ENCODE results near the gene ARID1B. TPM values are rescaled to one million over a fixed set of nuclear protein-coding genes. Genes with fewer than 3 reads are reported as not detected.

Gene ARID1B
- total and polyA plus RNA-seq, 9 of the 15 experiments (the other 6 are each of a cell fraction or from before 2014, with no cell fraction given): 12.5 to 50.5 (median 25.8) TPM

DNA sequence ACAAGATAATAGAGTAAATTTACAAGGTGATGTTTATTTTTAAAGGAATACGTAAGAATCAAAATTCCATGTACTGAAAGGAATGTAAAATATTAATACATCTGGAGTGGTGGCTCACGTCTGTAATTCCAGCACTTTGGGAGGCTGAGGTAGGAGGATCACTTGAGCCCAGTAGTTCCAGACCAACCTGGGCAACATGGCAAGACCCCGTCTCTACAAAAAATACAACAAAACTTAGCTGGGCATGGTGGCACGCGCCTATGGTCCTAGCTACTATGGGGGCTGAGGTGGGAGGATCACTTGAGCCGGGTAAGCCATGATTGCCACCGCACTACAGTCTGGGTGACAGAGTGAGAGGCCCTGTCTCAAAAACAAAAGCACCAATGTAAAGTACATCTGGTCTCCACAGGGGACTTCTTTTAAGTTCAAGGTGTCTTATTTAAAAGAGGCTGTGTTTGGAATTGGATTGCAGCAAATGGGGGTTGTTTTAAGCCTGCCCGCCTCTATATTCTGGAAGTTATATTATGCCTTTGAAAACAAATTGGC, 36.9 kb downstream of the ARID1B start:
- WGBS (ENCODE audit: insufficient coverage, low coverage, missing lambda C conversion rate): 93% methylated on average over 8 of the region's 8 CpGs
- Histone ChIP-seq H2AFZ (ENCODE audit: low read depth, low read length) (no peak overlapping the region), H3K4me1 (replicated peaks in 1 of 2; ENCODE audit: control insufficient read depth in 2 of 2, insufficient read depth in 2 of 2, low read length in 2 of 2) (peaks cover 5 to 14% of the 10 kb centered on the region in 2 experiments), H3K27ac (ENCODE audit: extremely low read depth, low read depth, low read length) (no peak overlapping the region), H3K9me3 (replicated peaks; ENCODE audit: control insufficient read depth, insufficient read depth, low read depth, low read length) (no peaks in the 10 kb centered on the region), H3K36me3 (ENCODE audit: control insufficient read depth, insufficient read depth, low read length) (no peaks in the 10 kb centered on the region), H3K4me2 (ENCODE audit: insufficient read depth, low read length) (no peak overlapping the region), H3K4me3 (no peak overlapping the region), H3K27me3 (ENCODE audit: control insufficient read depth in 2 of 2, insufficient read depth in 2 of 2, low read length in 2 of 2) (no peaks in the 10 kb centered on the region), H4K20me1 (replicated peaks; ENCODE audit: control insufficient read depth, insufficient read depth, low read length) (peaks cover 17% of the 10 kb centered on the region), H3K79me2 (ENCODE audit: control insufficient read depth, insufficient read depth, low read length) (peaks cover 93% of the 10 kb centered on the region), H3K9ac (ENCODE audit: insufficient read depth in 1 of 2, low read depth in 2 of 2, low read length in 2 of 2) (no peak overlapping the region), H3K9me1 (ENCODE audit: control insufficient read depth, insufficient read depth, low read length) (no peaks in the 10 kb centered on the region)
- no peak for TF ChIP-seq PTTG1 (tag; IDR thresholded peaks at IDR 0.05; ENCODE audit: low read depth)
- TF ChIP-seq SMARCE1 (IDR thresholded peaks at IDR 0.05): no peak
- no peak for TF ChIP-seq TAF1 (IDR thresholded peaks at IDR 0.05; ENCODE audit: control insufficient read depth, extremely low read depth, insufficient read depth, low read length, severe bottlenecking)
- TF ChIP-seq, protein P1, sequence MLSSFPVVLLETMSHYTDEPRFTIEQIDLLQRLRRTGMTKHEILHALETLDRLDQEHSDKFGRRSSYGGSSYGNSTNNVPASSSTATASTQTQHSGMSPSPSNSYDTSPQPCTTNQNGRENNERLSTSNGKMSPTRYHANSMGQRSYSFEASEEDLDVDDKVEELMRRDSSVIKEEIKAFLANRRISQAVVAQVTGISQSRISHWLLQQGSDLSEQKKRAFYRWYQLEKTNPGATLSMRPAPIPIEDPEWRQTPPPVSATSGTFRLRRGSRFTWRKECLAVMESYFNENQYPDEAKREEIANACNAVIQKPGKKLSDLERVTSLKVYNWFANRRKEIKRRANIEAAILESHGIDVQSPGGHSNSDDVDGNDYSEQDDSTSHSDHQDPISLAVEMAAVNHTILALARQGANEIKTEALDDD (IDR thresholded peaks at IDR 0.05): no peak
- TF ChIP-seq NFE2 (IDR thresholded peaks at IDR 0.05; ENCODE audit: low read depth): no peak
- no peak for TF ChIP-seq SIN3A (IDR thresholded peaks at IDR 0.05; ENCODE audit: borderline replicate concordance in 2 of 2, control insufficient read depth in 1 of 2, low read depth in 2 of 2, low read length in 2 of 2)
- no peak for TF ChIP-seq SUPT5H (IDR thresholded peaks at IDR 0.05)
- no peak for TF ChIP-seq SAP30 (IDR thresholded peaks at IDR 0.05; ENCODE audit: borderline replicate concordance, insufficient read depth, low read depth, low read length, poor library complexity, severe bottlenecking)
- no peak for TF ChIP-seq HDAC1 (IDR thresholded peaks at IDR 0.05)
- no peak for DNase-seq (ENCODE audit: extremely low read depth in 1 of 4, low spot score in 3 of 4)
- ATAC-seq: 0 out of 3 replicates have a peak, but pooled peaks have one; percentile 18
- FAIRE-seq: no peak
- ChIA-PET CTCF (ENCODE audit: low intra/inter-chr PET ratio) (no interaction called here), POLR2A (no interaction called here)
- in situ Hi-C loops (cut with MboI) (no loop called here), intact Hi-C loops (cut with micrococcal nuclease) (no loop called here)
- no TSS peak for BruUV-seq (replicated peaks)
